Measurements from ENCODE around the gene CTTNBP2. TPM values are rescaled to one million over a fixed set of nuclear protein-coding genes. Genes with fewer than 3 reads are reported as not detected.

Gene CTTNBP2
- total and polyA plus RNA-seq, 2 of the 4 experiments (the other 2 are of a cell fraction), result 6.6 to 11.3 TPM

DNA sequence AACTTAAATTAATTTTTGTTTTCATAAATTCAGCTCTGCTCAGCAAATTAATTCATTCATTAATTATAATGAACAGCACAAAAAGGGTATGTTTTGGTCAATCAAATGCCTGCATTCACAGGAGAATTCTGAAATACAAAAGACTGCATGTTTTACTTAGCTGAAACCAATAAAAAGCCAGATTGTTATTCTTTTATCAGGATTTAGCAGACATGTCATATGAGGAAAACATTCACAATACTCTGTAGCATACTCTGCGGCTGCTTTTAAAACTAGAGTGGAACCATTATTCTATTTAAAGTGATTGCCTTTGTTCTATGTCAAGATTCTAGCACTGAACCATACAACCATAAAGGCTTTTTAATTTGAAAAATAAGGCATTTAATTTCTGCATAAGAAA lies 19.1 kb downstream of the CTTNBP2 start:
- ChIA-PET POLR2A (ENCODE audit: unreplicated experiment) (no interaction called here), CTCF (no interaction called here)
- no peak overlapping the region for H3K56ac ChIP-seq (ENCODE audit: extremely low read depth, insufficient read depth, low read length)
- H2AK5ac ChIP-seq (ENCODE audit: low read depth, low read length), result no peak overlapping the region
- no peak overlapping the region for H3K18ac ChIP-seq (ENCODE audit: low read depth, low read length)
- no peak overlapping the region for H4K91ac ChIP-seq (ENCODE audit: insufficient read depth, low read depth, low read length)
- in situ Hi-C loops (cut with MboI; ENCODE audit: low sequenced_read_pairs) (no loop called here), intact Hi-C loops (cut with micrococcal nuclease) (no loop called here), dilution Hi-C loops (cut with HindIII; ENCODE audit: low sequenced_read_pairs, unreplicated experiment) (no loop called here)
- no peak overlapping the region for H2AFZ ChIP-seq (replicated peaks; ENCODE audit: low read length, poor library complexity)
- WGBS, 2 experiments (ENCODE audit: extremely low coverage in 2 of 2, insufficient read length in 1 of 2), result no CpG with 5 or more reads among the region's 1 CpG
- no peak overlapping the region for H2BK15ac ChIP-seq (ENCODE audit: low read depth, low read length)
- H3K79me1 ChIP-seq (ENCODE audit: low read depth in 1 of 2, low read length in 2 of 2), result peaks cover 0 to 3% of the 10 kb centered on the region in 2 experiments; a peak in 1 of 4 replicates
- no peak overlapping the region for H3K4me2 ChIP-seq (ENCODE audit: low read depth, low read length)
- H2BK20ac ChIP-seq (ENCODE audit: low read depth, low read length), result no peak overlapping the region
- H4K20me1 ChIP-seq (ENCODE audit: insufficient read depth, low read length), result no peaks in the 10 kb centered on the region
- H3K14ac ChIP-seq (replicated peaks; ENCODE audit: low read depth, low read length), result no peak overlapping the region
- no peaks in the 10 kb centered on the region for H3K9me1 ChIP-seq (ENCODE audit: insufficient read depth, low read length)
- H3K27ac ChIP-seq (ENCODE audit: insufficient read depth, low read length), result no peak overlapping the region
- no peaks in the 10 kb centered on the region for H3K9me3 ChIP-seq (ENCODE audit: control insufficient read depth, insufficient read depth, low read length)
- TF ChIP-seq RAD21 (IDR thresholded peaks at IDR 0.05; ENCODE audit: low read length), result no peak
- TF ChIP-seq FOS (IDR thresholded peaks at IDR 0.05; ENCODE audit: low read depth, low read length), result no peak
- TF ChIP-seq RFX5 (IDR thresholded peaks at IDR 0.05; ENCODE audit: low read depth, low read length), result no peak
- no peak for TF ChIP-seq NFE2L2 (IDR thresholded peaks at IDR 0.05; ENCODE audit: low read depth, low read length)
- no peak for TF ChIP-seq POLR2A (IDR thresholded peaks at IDR 0.05; ENCODE audit: low read depth, low read length)
- TF ChIP-seq MAZ (IDR thresholded peaks at IDR 0.05; ENCODE audit: borderline replicate concordance, low read depth, low read length), result no peak
- no peak for TF ChIP-seq CTCF (conservative IDR thresholded peaks at IDR 0.05; ENCODE audit: low read depth, low read length)
- no peak for TF ChIP-seq MAFK (IDR thresholded peaks at IDR 0.05; ENCODE audit: low read depth, low read length)
- TF ChIP-seq, protein P1, sequence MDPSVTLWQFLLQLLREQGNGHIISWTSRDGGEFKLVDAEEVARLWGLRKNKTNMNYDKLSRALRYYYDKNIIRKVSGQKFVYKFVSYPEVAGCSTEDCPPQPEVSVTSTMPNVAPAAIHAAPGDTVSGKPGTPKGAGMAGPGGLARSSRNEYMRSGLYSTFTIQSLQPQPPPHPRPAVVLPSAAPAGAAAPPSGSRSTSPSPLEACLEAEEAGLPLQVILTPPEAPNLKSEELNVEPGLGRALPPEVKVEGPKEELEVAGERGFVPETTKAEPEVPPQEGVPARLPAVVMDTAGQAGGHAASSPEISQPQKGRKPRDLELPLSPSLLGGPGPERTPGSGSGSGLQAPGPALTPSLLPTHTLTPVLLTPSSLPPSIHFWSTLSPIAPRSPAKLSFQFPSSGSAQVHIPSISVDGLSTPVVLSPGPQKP (IDR thresholded peaks at IDR 0.05; ENCODE audit: borderline replicate concordance, low read depth, low read length), result no peak
- TF ChIP-seq, protein P2, sequence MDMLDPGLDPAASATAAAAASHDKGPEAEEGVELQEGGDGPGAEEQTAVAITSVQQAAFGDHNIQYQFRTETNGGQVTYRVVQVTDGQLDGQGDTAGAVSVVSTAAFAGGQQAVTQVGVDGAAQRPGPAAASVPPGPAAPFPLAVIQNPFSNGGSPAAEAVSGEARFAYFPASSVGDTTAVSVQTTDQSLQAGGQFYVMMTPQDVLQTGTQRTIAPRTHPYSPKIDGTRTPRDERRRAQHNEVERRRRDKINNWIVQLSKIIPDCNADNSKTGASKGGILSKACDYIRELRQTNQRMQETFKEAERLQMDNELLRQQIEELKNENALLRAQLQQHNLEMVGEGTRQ (IDR thresholded peaks at IDR 0.05; ENCODE audit: low read depth, low read length), result no peak
- no peak for TF ChIP-seq RCOR1 (IDR thresholded peaks at IDR 0.05; ENCODE audit: insufficient replicate concordance, low read length)
- TF ChIP-seq BHLHE40 (IDR thresholded peaks at IDR 0.05; ENCODE audit: low read depth, low read length), result no peak
- no peak for TF ChIP-seq MXI1 (IDR thresholded peaks at IDR 0.05; ENCODE audit: borderline replicate concordance, low read depth, low read length)
- TF ChIP-seq SMC3 (IDR thresholded peaks at IDR 0.05; ENCODE audit: low read depth, low read length), result no peak
- TF ChIP-seq CHD1 (IDR thresholded peaks at IDR 0.05; ENCODE audit: low read depth, low read length), result no peak
- TF ChIP-seq CEBPB (IDR thresholded peaks at IDR 0.05; ENCODE audit: low read depth, low read length), result no peak
- no peak overlapping the region for H3K23ac ChIP-seq (ENCODE audit: low read depth, low read length)
- H3K9ac ChIP-seq (ENCODE audit: low read depth, low read length), result no peak overlapping the region
- no peak for DNase-seq
- H4K8ac ChIP-seq (ENCODE audit: low read depth in 2 of 2, low read length in 2 of 2), result no peak overlapping the region
- H4K5ac ChIP-seq (ENCODE audit: low read depth, low read length), result no peak overlapping the region
- H2AK9ac ChIP-seq (replicated peaks; ENCODE audit: low read depth, low read length, poor library complexity), result no peak overlapping the region
- H3K36me3 ChIP-seq (ENCODE audit: control insufficient read depth, insufficient read depth, low read length), result peaks cover 1% of the 10 kb centered on the region; the same call in 1 of the 2 replicates
- no peak overlapping the region for H3K4ac ChIP-seq (ENCODE audit: low read depth, low read length)
- no peak overlapping the region for H2BK120ac ChIP-seq (ENCODE audit: low read depth, low read length)
- H3K4me3 ChIP-seq (ENCODE audit: insufficient read depth, low read depth, low read length), result no peak overlapping the region
- H2BK5ac ChIP-seq (ENCODE audit: low read depth, low read length, poor library complexity, severe bottlenecking), result no peak overlapping the region
- H3K4me1 ChIP-seq (ENCODE audit: control insufficient read depth, insufficient read depth, low read length), result no peaks in the 10 kb centered on the region
- no peak for ATAC-seq (ENCODE audit: low read depth)
- BruUV-seq (replicated peaks), result no TSS peak
- no peaks in the 10 kb centered on the region for H3K27me3 ChIP-seq (ENCODE audit: control insufficient read depth, insufficient read depth, low read length)
